ENCODE measurements around the gene LCE2A. TPM values are rescaled to one million over a fixed set of nuclear protein-coding genes. Genes with fewer than 3 reads are reported as not detected.
"Not testable (repeated sequence)": the region's sequence is repeated elsewhere in the genome, so short reads cannot be mapped to it uniquely, and the experiment has no call there.

LCE2A gene
- total and polyA plus RNA-seq, 5 donors: not detected

DNA sequence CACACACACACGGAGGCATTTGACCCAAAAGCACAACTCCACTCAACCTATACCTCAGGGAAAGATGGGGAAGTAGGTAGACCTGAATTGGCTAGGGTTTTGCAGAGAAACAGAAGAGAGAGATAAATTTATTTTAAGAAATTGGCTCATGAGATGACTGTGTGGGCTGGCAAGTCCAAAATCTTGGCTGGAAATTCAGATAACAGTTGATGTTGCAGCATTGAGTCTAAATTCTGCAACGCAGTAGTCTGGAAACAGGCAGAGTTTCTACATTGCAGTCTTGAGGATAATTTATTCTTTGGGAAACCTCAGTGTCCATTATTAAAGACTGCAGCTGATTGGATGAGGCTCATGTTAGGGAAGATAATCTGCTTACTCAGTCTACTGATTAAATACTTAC is 16.5 kb upstream of the LCE2A start:
- DNase-seq (no peak), ATAC-seq (no peak)
- Histone ChIP-seq H3K4me1 (ENCODE audit: control insufficient read depth, insufficient read depth, low read length) (no peaks in the 10 kb centered on the region), H3K9me3 (ENCODE audit: control insufficient read depth, low read length) (no peaks in the 10 kb centered on the region), H3K4me3 (ENCODE audit: low read length) (no peak overlapping the region), H3K27me3 (ENCODE audit: control insufficient read depth, insufficient read depth) (peaks cover 2% of the 10 kb centered on the region), H3K27ac (ENCODE audit: low read length) (no peak overlapping the region)
- intact Hi-C loops (cut with DNase I): no loop called here
- WGBS: 58% methylated on average over 2 of the region's 2 CpGs

DNA sequence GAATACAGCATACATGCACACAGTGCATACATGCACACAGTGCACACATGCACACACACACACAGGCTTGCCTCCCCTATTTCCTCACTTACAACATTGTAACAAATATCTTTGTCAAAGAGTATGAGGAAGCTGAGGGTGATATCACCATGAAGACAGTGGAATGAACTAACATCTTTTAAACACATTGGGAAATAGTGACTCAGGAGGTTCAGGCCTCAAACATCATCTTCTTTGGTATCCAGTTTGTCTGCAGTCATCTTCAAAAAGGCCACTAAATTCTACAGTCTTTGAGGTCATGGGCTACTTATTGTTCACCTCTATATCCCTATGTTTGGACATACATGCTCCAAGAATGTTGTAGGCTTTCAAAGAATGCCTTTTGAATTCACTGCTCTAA is 14.3 kb upstream of the LCE2A start:
- no peak overlapping the region for H3K4me3 ChIP-seq (ENCODE audit: low read length)
- DNase-seq: no peak
- H3K27ac ChIP-seq (ENCODE audit: low read length): no peak overlapping the region
- ATAC-seq: no peak
- intact Hi-C loops (cut with DNase I): no loop called here
- H3K27me3 ChIP-seq (ENCODE audit: control insufficient read depth, insufficient read depth): no peaks in the 10 kb centered on the region
- H3K4me1 ChIP-seq (ENCODE audit: control insufficient read depth, insufficient read depth, low read length): no peaks in the 10 kb centered on the region
- no peaks in the 10 kb centered on the region for H3K9me3 ChIP-seq (ENCODE audit: control insufficient read depth, low read length)

DNA sequence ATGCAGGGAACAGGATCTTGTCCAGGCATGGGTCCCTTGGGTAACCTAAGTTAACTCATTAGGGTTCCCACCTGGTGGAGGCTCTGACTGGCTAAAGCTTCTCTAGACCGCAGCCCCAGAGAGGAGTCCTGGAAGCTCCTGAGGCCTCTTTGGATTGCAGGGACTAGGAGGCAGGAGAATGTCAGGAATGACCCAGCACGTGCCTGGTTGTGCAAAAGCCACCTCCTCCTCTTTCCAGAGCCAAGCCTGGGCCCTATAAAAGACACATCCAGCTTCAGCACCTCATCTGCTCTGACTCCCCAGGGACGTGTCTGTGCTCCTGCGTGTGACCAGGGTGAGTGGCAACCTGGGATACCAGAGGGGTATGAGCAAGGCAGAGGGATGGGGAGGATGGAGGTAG is 12.3 kb upstream of the LCE2A start, which contains the start of gene LCE2B:
TSS of gene LCE2B (plus strand) at position 301 of the 400 bp plus-strand sequence. CDS start 721 bp downstream, outside the sequence.
- H3K27ac ChIP-seq (ENCODE audit: low read length); H3K27me3 ChIP-seq (ENCODE audit: control insufficient read depth, insufficient read depth); H3K4me1 ChIP-seq (ENCODE audit: control insufficient read depth, insufficient read depth, low read length); H3K4me3 ChIP-seq (ENCODE audit: low read length); DNase-seq; intact Hi-C loops (cut with DNase I); ATAC-seq; H3K9me3 ChIP-seq (ENCODE audit: control insufficient read depth, low read length): not testable (repeated sequence)
- WGBS: 79% methylated on average over 4 of the region's 4 CpGs

DNA sequence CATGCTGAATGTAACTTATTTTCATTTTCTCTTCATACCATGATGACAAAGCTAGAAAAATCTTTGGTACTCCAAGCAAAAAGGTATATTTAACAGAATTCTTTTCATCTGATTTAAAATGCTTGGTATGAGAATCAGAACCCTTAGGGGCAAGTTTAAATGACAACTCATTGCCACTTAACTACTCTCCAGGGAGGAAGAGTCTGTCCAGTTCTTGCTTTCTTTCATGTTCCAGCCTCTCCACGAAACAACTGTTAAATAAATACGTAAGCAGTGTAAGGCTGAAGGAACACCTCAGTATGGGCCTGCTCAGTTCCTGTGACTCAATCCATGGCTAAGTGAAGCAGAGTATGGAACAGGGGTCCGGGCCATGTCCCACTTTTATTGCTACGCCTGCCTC is 1.6 kb downstream of the LCE2A start:
- no peak overlapping the region for H3K4me3 ChIP-seq (ENCODE audit: low read length)
- no peaks in the 10 kb centered on the region for H3K27me3 ChIP-seq (ENCODE audit: control insufficient read depth, insufficient read depth)
- 80% methylated on average over 4 of the region's 4 CpGs for WGBS
- ATAC-seq (no peak), DNase-seq (no peak)
- no peaks in the 10 kb centered on the region for H3K4me1 ChIP-seq (ENCODE audit: control insufficient read depth, insufficient read depth, low read length)
- no peaks in the 10 kb centered on the region for H3K9me3 ChIP-seq (ENCODE audit: control insufficient read depth, low read length)
- intact Hi-C loops (cut with DNase I): no loop called here
- H3K27ac ChIP-seq (ENCODE audit: low read length): no peak overlapping the region

DNA sequence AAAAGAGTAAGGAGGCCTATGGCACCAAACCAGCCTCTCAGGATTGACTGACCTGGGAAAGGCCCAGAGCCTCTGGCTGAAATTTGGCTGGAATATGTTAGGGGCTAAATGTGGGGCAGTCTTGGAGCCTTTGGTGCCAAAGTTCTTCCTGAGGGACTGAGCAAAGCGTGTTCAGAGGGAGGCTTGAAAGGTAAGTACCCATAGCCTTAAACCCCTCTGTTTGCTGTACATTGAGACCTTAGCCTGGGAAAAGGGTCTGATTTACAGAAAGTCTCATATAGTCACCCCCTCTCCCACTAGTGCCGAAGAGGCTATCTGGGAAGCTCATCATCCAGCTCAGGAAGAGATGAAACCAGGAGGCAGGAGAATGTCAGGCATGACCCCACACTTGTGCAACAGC is 9.7 kb downstream of the LCE2A start, which contains the start of gene LCE4A:
TSS of gene LCE4A (plus strand) at position 301 of the 400 bp plus-strand sequence. CDS start 916 bp downstream, outside the sequence.
- intact Hi-C loops (cut with DNase I): no loop called here
- WGBS: 60% methylated on average over 2 of the region's 2 CpGs
- no peak for DNase-seq
- no peak within 1 kb of the TSS for H3K27ac ChIP-seq (ENCODE audit: low read length)
- no peaks in the 10 kb centered on the region for H3K27me3 ChIP-seq (ENCODE audit: control insufficient read depth, insufficient read depth)
- no peak for ATAC-seq
- H3K9me3 ChIP-seq (ENCODE audit: control insufficient read depth, low read length): no peaks in the 10 kb centered on the region
- H3K4me1 ChIP-seq (ENCODE audit: control insufficient read depth, insufficient read depth, low read length): no peaks in the 10 kb centered on the region
- H3K4me3 ChIP-seq (ENCODE audit: low read length): no peak within 1 kb of the TSS

DNA sequence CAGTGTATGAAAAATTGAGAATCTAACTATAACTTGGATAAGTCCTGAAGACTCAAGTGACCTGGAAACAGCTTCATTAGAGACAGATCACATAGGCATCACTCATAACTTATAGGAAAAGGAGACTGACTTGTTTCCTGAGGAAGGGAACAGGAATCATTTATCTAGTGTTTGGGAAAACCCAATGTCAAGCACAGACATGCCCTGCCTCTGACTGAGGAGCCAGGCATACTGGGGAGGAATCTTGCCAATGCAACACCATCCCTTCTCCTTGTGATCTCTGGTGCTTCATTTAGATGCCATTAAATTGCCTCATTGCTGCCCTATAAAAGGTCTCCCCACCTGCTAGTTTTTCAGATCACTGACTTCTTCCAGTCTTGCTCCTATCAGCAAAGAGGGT is 20.1 kb downstream of the LCE2A start:
- H3K4me3 ChIP-seq (ENCODE audit: low read length): no peak overlapping the region
- no peaks in the 10 kb centered on the region for H3K4me1 ChIP-seq (ENCODE audit: control insufficient read depth, insufficient read depth, low read length)
- peaks cover 3% of the 10 kb centered on the region for H3K9me3 ChIP-seq (ENCODE audit: control insufficient read depth, low read length)
- intact Hi-C loops (cut with DNase I): no loop called here
- no peaks in the 10 kb centered on the region for H3K27me3 ChIP-seq (ENCODE audit: control insufficient read depth, insufficient read depth)
- H3K27ac ChIP-seq (ENCODE audit: low read length): no peak overlapping the region
- no peak for ATAC-seq
- DNase-seq: no peak

DNA sequence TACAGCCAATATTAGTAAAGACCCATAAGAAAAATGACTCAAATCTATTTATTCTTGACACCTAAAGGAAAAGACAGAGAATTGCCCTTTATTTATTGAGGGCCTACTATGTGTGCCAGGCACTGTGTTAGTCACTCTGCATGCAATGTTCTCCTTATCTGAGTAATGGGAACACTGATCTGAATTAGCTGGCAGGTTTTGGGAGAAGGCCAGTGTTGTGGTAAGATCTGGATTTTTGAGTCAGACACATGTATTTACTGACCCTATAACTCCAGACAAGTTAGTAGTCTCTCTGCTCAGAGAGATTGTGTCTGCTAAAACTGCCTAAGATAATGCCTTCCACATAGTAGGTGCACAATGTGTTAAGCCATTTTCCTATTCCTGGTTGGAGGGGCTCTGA is 27.1 kb downstream of the LCE2A start:
- Histone ChIP-seq H3K27ac (ENCODE audit: low read length) (no peak overlapping the region), H3K4me3 (ENCODE audit: low read length) (no peak overlapping the region), H3K27me3 (ENCODE audit: control insufficient read depth, insufficient read depth) (no peaks in the 10 kb centered on the region), H3K4me1 (ENCODE audit: control insufficient read depth, insufficient read depth, low read length) (no peaks in the 10 kb centered on the region), H3K9me3 (ENCODE audit: control insufficient read depth, low read length) (no peaks in the 10 kb centered on the region)
- intact Hi-C loops (cut with DNase I): no loop called here
- no peak for DNase-seq
- no peak for ATAC-seq

DNA sequence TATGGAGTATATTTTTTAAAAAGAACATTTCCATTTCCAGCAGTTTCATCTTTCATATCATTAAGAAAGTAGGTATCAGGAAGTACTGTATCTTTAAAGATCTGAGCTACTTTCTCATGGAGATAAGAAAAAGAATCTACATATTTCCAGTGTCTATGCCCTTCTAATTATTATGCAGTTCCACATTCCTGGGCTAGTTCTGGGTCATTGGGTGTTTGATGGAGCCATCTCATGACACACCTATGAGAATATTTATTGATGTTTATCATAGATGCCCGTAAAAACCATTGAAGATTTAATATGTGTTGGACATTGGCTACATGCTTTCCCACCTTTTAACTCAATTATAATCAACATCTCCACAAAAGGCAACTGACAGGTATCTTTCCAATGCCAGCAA is 30.8 kb downstream of the LCE2A start:
- 91% methylated on average over 1 of the region's 1 CpG for WGBS
- no peaks in the 10 kb centered on the region for H3K9me3 ChIP-seq (ENCODE audit: control insufficient read depth, low read length)
- H3K4me3 ChIP-seq (ENCODE audit: low read length): no peak overlapping the region
- H3K27me3 ChIP-seq (ENCODE audit: control insufficient read depth, insufficient read depth): no peaks in the 10 kb centered on the region
- intact Hi-C loops (cut with DNase I): no loop called here
- H3K27ac ChIP-seq (ENCODE audit: low read length): no peak overlapping the region
- DNase-seq (no peak), ATAC-seq (no peak)
- H3K4me1 ChIP-seq (ENCODE audit: control insufficient read depth, insufficient read depth, low read length): no peaks in the 10 kb centered on the region

DNA sequence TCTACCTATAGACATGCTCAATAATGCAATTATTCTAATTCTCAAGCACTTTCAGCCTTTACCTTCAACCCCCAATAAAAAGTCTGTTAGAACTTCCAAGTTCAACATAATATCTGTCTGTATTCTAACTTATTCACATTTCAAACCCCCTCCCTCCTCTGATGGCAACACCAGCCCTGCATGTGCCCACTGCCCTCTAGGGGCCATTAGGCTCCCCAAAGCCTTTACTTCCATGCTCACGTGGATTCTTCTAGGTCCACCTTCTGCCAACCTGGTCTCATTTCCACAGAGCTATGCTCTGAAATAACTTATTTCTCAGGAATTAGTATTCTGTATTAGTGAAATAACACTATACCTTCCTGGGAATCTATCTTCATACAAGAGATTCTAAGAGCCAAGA is 37.5 kb downstream of the LCE2A start:
- H3K9me3 ChIP-seq (ENCODE audit: control insufficient read depth, low read length): peaks cover 4% of the 10 kb centered on the region
- no peak for DNase-seq
- intact Hi-C loops (cut with DNase I): no loop called here
- no peak overlapping the region for H3K4me3 ChIP-seq (ENCODE audit: low read length)
- no peak for ATAC-seq
- 15% methylated on average over 1 of the region's 1 CpG for WGBS
- no peaks in the 10 kb centered on the region for H3K4me1 ChIP-seq (ENCODE audit: control insufficient read depth, insufficient read depth, low read length)
- no peak overlapping the region for H3K27ac ChIP-seq (ENCODE audit: low read length)
- no peaks in the 10 kb centered on the region for H3K27me3 ChIP-seq (ENCODE audit: control insufficient read depth, insufficient read depth)

DNA sequence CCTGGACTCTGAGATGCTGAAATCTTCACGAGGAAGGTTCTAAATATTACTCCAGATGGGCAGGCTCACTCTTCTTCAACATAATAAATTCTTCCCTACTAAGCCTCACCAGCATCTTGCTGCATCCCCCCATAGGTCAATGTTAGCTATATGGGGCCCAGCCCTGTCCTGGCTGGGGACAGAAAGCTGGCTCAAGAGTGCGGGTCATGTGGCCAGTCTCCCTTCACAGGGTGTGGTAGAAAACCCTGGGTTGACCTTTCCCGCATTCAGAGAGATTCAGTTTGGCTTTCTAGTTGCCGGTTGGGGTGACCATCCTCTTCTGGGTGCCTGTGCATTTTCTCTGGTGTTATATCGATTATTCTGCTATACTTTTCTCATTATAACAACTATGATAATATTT is 39.9 kb downstream of the LCE2A start:
- Histone ChIP-seq H3K4me3 (ENCODE audit: low read length) (no peak overlapping the region), H3K27ac (ENCODE audit: low read length) (no peak overlapping the region), H3K27me3 (ENCODE audit: control insufficient read depth, insufficient read depth) (no peaks in the 10 kb centered on the region), H3K4me1 (ENCODE audit: control insufficient read depth, insufficient read depth, low read length) (no peaks in the 10 kb centered on the region), H3K9me3 (ENCODE audit: control insufficient read depth, low read length) (peaks cover 4% of the 10 kb centered on the region)
- DNase-seq (no peak), ATAC-seq (no peak)
- intact Hi-C loops (cut with DNase I): no loop called here
- 77% methylated on average over 5 of the region's 5 CpGs for WGBS

DNA sequence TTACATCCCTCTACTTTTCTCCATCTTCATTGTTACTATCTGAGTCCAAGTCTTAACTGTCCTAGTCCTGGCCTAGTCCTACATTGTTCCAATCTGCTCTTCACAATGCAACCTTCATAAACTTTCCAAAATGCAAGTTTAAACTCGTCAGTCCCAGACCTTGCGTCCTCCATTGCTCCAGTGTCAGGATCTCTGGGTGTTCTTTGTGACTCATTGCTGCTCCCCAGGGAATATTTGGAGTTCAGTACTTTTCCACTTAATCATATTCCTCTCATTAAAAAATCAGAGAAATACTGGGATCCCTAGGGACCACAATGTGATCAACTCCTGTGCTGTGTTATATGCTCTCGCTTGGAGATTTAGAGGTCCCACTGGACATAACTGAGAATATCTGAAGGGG is 41.7 kb downstream of the LCE2A start:
- DNase-seq: no peak
- Histone ChIP-seq H3K27ac (ENCODE audit: low read length) (no peak overlapping the region), H3K27me3 (ENCODE audit: control insufficient read depth, insufficient read depth) (no peaks in the 10 kb centered on the region), H3K9me3 (ENCODE audit: control insufficient read depth, low read length) (peaks cover 4% of the 10 kb centered on the region), H3K4me1 (ENCODE audit: control insufficient read depth, insufficient read depth, low read length) (no peaks in the 10 kb centered on the region), H3K4me3 (ENCODE audit: low read length) (no peak overlapping the region)
- ATAC-seq: no peak
- WGBS: 77% methylated on average over 3 of the region's 3 CpGs
- intact Hi-C loops (cut with DNase I): no loop called here

DNA sequence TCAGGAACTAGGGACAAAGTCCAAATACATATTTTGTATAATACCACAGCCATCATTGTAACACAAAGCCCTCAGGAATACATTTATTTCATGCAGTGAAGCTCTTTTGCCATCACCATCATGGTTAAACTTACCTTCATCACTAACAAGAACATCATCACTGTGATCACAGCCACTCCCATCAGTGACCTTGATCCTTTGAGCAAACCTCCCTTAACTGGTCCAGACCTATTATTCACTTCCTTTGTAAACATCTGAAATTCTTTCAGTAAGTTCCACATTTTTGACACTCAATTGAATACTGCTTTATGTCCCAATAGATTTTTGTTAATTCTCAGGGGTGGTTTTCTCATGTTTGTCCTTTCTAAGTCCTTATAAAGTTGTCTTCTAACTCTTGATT is 43.5 kb downstream of the LCE2A start:
- DNase-seq (no peak), ATAC-seq (no peak)
- intact Hi-C loops (cut with DNase I): no loop called here
- H3K4me3 ChIP-seq (ENCODE audit: low read length): no peak overlapping the region
- H3K27me3 ChIP-seq (ENCODE audit: control insufficient read depth, insufficient read depth): no peaks in the 10 kb centered on the region
- no peaks in the 10 kb centered on the region for H3K4me1 ChIP-seq (ENCODE audit: control insufficient read depth, insufficient read depth, low read length)
- H3K27ac ChIP-seq (ENCODE audit: low read length): no peak overlapping the region
- H3K9me3 ChIP-seq (ENCODE audit: control insufficient read depth, low read length): peaks cover 1% of the 10 kb centered on the region

Data from right cardiac atrium (tissue), 5 donors.